H9 (cell line): ENCODE measurements around the gene MPC1. TPM values are rescaled to one million over a fixed set of nuclear protein-coding genes. Genes with fewer than 3 reads are reported as not detected.

Source experiments
- DNase-seq: peaks from one replicate; pipeline ENCODE4 v3.0.0-alpha.2; 2017
- H2AFZ ChIP-seq: one replicate; pipeline ENCODE4 v1.6.1; 2013; ENCODE audit warnings: mild to moderate bottlenecking, low read length, control low read depth, moderate library complexity
- H2AK5ac ChIP-seq: 2 replicates; pipeline ENCODE4 v1.6.1; 2013; ENCODE audit warnings: low read length, control low read depth, mixed read lengths; ENCODE audit not compliant: insufficient read length
- H2BK120ac ChIP-seq: one replicate; pipeline ENCODE4 v1.6.1; 2013; ENCODE audit warnings: low read depth, mild to moderate bottlenecking, low read length, control low read depth, inconsistent platforms; ENCODE audit not compliant: poor library complexity, severe bottlenecking
- H2BK12ac ChIP-seq: 2 replicates; pipeline ENCODE4 v1.6.1; 2013; ENCODE audit warnings: low read length, control low read depth, mixed read lengths, low read depth; ENCODE audit not compliant: insufficient read length
- H2BK15ac ChIP-seq: 2 replicates; pipeline ENCODE4 v1.6.1; 2013; ENCODE audit warnings: low read depth, low read length, control low read depth
- H2BK20ac ChIP-seq: one replicate; pipeline ENCODE4 v1.6.1; 2013; ENCODE audit warnings: low read depth, mild to moderate bottlenecking, low read length, control low read depth, inconsistent platforms; ENCODE audit not compliant: poor library complexity, severe bottlenecking
- H2BK5ac ChIP-seq: 2 replicates; pipeline ENCODE4 v1.6.1; 2013; ENCODE audit warnings: low read length, control low read depth, mixed read lengths; ENCODE audit not compliant: insufficient read length
- H3K14ac ChIP-seq: 2 replicates; pipeline ENCODE4 v1.6.1; 2013; ENCODE audit warnings: low read length, control low read depth; ENCODE audit not compliant: insufficient read depth
- H3K18ac ChIP-seq: 2 replicates; pipeline ENCODE4 v1.6.1; 2013; ENCODE audit warnings: low read depth, mild to moderate bottlenecking, mixed read lengths, low read length, control low read depth; ENCODE audit not compliant: insufficient read length
- H3K23ac ChIP-seq: 2 replicates; pipeline ENCODE4 v1.6.1; 2013; ENCODE audit warnings: low read length, control low read depth, mixed read lengths, low read depth; ENCODE audit not compliant: insufficient read length
- H3K23me2 ChIP-seq: 2 replicates; pipeline ENCODE4 v1.6.1; 2013; ENCODE audit warnings: low read depth, mild to moderate bottlenecking, mixed read lengths, low read length, control low read depth; ENCODE audit not compliant: insufficient read length, poor library complexity, severe bottlenecking
- H3K27ac ChIP-seq: 2 replicates; pipeline ENCODE4 v1.5.1; 2013; ENCODE audit warnings: low read length, control low read depth, mixed read lengths, low read depth; ENCODE audit not compliant: insufficient read length
- H3K27me3 ChIP-seq: 2 replicates; pipeline ENCODE4 v1.6.1; 2013; ENCODE audit warnings: low read length, control low read depth, inconsistent platforms; ENCODE audit not compliant: insufficient read depth
- H3K4ac ChIP-seq: 2 replicates; pipeline ENCODE4 v1.6.1; 2013; ENCODE audit warnings: low read depth, mild to moderate bottlenecking, control low read depth, inconsistent platforms, low read length, moderate library complexity
- H3K4me1 ChIP-seq: 2 replicates; pipeline ENCODE4 v1.6.1; 2013; ENCODE audit warnings: low read length, control low read depth, inconsistent platforms; ENCODE audit not compliant: insufficient read depth
- H3K4me2 ChIP-seq: 2 replicates; pipeline ENCODE4 v1.6.1; 2013; ENCODE audit warnings: low read length, control low read depth, mixed read lengths; ENCODE audit not compliant: insufficient read length, insufficient read depth
- H3K56ac ChIP-seq: 2 replicates; pipeline ENCODE4 v1.6.1; 2013; ENCODE audit warnings: low read depth, mild to moderate bottlenecking, mixed read lengths, low read length, control low read depth; ENCODE audit not compliant: insufficient read length
- H3K79me1 ChIP-seq: 2 replicates; pipeline ENCODE4 v1.6.1; 2013; ENCODE audit warnings: low read depth, mild to moderate bottlenecking, moderate library complexity, low read length, control low read depth, inconsistent platforms; ENCODE audit not compliant: insufficient read depth, poor library complexity, severe bottlenecking
- H3K79me2 ChIP-seq: 2 replicates; pipeline ENCODE4 v1.6.1; 2013; ENCODE audit warnings: low read length, control low read depth, inconsistent platforms; ENCODE audit not compliant: insufficient read depth
- H3K9ac ChIP-seq: 2 replicates; pipeline ENCODE4 v1.6.1; 2013; ENCODE audit warnings: low read length, control low read depth, mixed read lengths; ENCODE audit not compliant: insufficient read length; ENCODE audit errors: extremely low read depth
- H3K9me3 ChIP-seq: one replicate; pipeline ENCODE4 v1.6.1; 2013; ENCODE audit warnings: low read depth, low read length, inconsistent platforms; ENCODE audit not compliant: control insufficient read depth
- H3T11ph ChIP-seq: one replicate; pipeline ENCODE4 v1.6.1; 2013; ENCODE audit warnings: mild to moderate bottlenecking, low read length, control low read depth, inconsistent platforms
- H4K20me1 ChIP-seq: one replicate; pipeline ENCODE4 v1.6.1; 2013; ENCODE audit not compliant: control insufficient read depth, insufficient read length, insufficient read depth
- H4K5ac ChIP-seq: 2 replicates; pipeline ENCODE4 v1.6.1; 2013; ENCODE audit warnings: low read depth, mild to moderate bottlenecking, mixed read lengths, low read length, control low read depth; ENCODE audit not compliant: insufficient read length
- H4K8ac ChIP-seq: replicated peaks from 2 replicates; pipeline ENCODE4 v1.6.1; 2013; ENCODE audit warnings: low read length, control low read depth, mixed read lengths, low read depth; ENCODE audit not compliant: insufficient read length
- H4K91ac ChIP-seq: 2 replicates; pipeline ENCODE4 v1.6.1; 2013; ENCODE audit warnings: low read depth, mild to moderate bottlenecking, moderate library complexity, mixed read lengths, low read length, control low read depth; ENCODE audit not compliant: insufficient read length
- H3K27ac Mint-ChIP-seq, 3 experiments: 2 replicates in 2 of 3; 3 replicates in 1 of 3; pipeline ENCODE4 v1.8.0; 2020 to 2021; ENCODE audit warnings: mixed read lengths in 3 of 3, mild to moderate bottlenecking in 1 of 3, moderate library complexity in 1 of 3
- H3K27me3 Mint-ChIP-seq: 2 replicates; pipeline ENCODE4 v1.8.0; 2021; ENCODE audit warnings: low read depth, mild to moderate bottlenecking, moderate library complexity, mixed read lengths
- H3K36me3 Mint-ChIP-seq, 3 experiments: 2 replicates in 2 of 3; 3 replicates in 1 of 3; pipeline ENCODE4 v1.8.0; 2020 to 2021; ENCODE audit warnings: low read depth in 3 of 3, mixed read lengths in 3 of 3; ENCODE audit not compliant: insufficient read depth in 1 of 3
- H3K4me1 Mint-ChIP-seq, 2 experiments: 2 replicates each; pipeline ENCODE4 v1.8.0; 2020; ENCODE audit warnings: mixed read lengths in 2 of 2
- H3K4me3 Mint-ChIP-seq, 2 experiments: 2 replicates in 1 of 2; 3 replicates in 1 of 2; pipeline ENCODE4 v1.8.0; 2020 to 2021; ENCODE audit warnings: mild to moderate bottlenecking in 2 of 2, mixed read lengths in 2 of 2, moderate library complexity in 1 of 2
- H3K9me3 Mint-ChIP-seq, 2 experiments: 2 replicates in 1 of 2; 3 replicates in 1 of 2; pipeline ENCODE4 v1.8.0; 2020; ENCODE audit warnings: mild to moderate bottlenecking in 2 of 2, mixed read lengths in 2 of 2, moderate library complexity in 1 of 2
- WGBS: extraction: QIAGEN DNeasy Blood & Tissue Kit; methylation state at CpG from one replicate; pipeline ENCODE4 v1.1.7; 2013; ENCODE audit warnings: missing lambda C conversion rate, low lambda C conversion rate, mixed read lengths; ENCODE audit not compliant: insufficient read length; ENCODE audit errors: extremely low coverage; 5-methylcytosine and 5-hydroxymethylcytosine counted together
- total RNA-seq: library from RNA; stranded (reverse); gene quantifications from 2 replicates; pipeline ENCODE4 v1.2.1, GENCODE V29; 2021
- TF ChIP-seq, protein P1 (sequence below): fragments of 200-600 bp; sonication (generic); conservative IDR thresholded peaks from 3 replicates; pipeline ENCODE4 v1.8.0; 2021; ENCODE audit warnings: antibody characterized with exemption, mild to moderate bottlenecking

Gene MPC1
- total RNA-seq, 1 experiment from 2014 or later: 10.0 TPM

DNA sequence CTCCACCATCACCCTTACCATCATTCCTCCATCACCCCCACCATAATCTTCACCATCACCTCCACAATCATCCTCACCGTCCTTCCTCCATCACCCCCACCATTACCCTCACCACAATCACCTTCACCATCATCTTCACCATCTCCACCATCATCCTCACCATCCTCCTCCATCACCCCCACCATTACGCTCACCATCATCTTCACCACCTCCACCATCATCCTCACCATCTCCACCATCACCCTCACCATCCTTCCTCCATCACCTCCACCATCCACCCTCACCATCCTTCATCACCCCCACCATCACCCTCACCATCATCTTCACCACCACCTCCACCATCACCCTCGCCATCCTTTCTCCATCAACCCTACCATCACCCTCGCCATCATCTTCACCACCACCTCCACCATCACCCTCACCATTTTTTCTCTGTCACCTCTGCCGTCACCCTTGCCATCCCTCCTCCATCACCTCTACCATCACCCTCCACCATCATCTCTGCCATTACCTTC lies 33.1 kb upstream of the MPC1 start:
- H3K4me3 Mint-ChIP-seq: no peak overlapping the region
- TF ChIP-seq, protein P1, sequence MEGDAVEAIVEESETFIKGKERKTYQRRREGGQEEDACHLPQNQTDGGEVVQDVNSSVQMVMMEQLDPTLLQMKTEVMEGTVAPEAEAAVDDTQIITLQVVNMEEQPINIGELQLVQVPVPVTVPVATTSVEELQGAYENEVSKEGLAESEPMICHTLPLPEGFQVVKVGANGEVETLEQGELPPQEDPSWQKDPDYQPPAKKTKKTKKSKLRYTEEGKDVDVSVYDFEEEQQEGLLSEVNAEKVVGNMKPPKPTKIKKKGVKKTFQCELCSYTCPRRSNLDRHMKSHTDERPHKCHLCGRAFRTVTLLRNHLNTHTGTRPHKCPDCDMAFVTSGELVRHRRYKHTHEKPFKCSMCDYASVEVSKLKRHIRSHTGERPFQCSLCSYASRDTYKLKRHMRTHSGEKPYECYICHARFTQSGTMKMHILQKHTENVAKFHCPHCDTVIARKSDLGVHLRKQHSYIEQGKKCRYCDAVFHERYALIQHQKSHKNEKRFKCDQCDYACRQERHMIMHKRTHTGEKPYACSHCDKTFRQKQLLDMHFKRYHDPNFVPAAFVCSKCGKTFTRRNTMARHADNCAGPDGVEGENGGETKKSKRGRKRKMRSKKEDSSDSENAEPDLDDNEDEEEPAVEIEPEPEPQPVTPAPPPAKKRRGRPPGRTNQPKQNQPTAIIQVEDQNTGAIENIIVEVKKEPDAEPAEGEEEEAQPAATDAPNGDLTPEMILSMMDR: no peak
- peaks cover 0 to under 1% of the 10 kb centered on the region in 2 experiments; a peak in 1 of 4 replicates for H3K4me1 Mint-ChIP-seq
- Histone ChIP-seq H2AFZ (no peak overlapping the region), H3K79me2 (no peaks in the 10 kb centered on the region), H3K23ac (no peak overlapping the region), H3K23me2 (peaks cover 5% of the 10 kb centered on the region), H2BK12ac (no peak overlapping the region), H2BK120ac (no peak overlapping the region), H3K9ac (no peak overlapping the region), H4K8ac (no peak overlapping the region), H2BK20ac (no peak overlapping the region), H4K5ac (peak overlapping the region; percentile 22), H3K4ac (no peak overlapping the region), H2BK15ac (no peak overlapping the region), H3K27me3 (no peaks in the 10 kb centered on the region), H2BK5ac (no peak overlapping the region), H4K91ac (no peak overlapping the region), H3K79me1 (no peaks in the 10 kb centered on the region), H4K20me1 (peaks cover 3% of the 10 kb centered on the region), H3K27ac (no peak overlapping the region), H3K18ac (no peak overlapping the region), H3T11ph (no peak overlapping the region), H3K4me2 (no peak overlapping the region), H3K56ac (peak overlapping the region; percentile 47), H2AK5ac (no peak overlapping the region), H3K4me1 (no peaks in the 10 kb centered on the region), H3K14ac (no peak overlapping the region), H3K9me3 (no peaks in the 10 kb centered on the region)
- peaks cover 27 to 37% (median 29%) of the 10 kb centered on the region in 3 experiments for H3K36me3 Mint-ChIP-seq
- whole genome bisulfite sequencing: 100% methylated on average over 5 of the region's 5 CpGs
- H3K9me3 Mint-ChIP-seq: peaks cover 11 to 13% of the 10 kb centered on the region in 2 experiments; a peak in 4 of 5 replicates
- H3K27me3 Mint-ChIP-seq: no peaks in the 10 kb centered on the region
- DNase-seq: no peak
- H3K27ac Mint-ChIP-seq: no peak overlapping the region
